Activated CD4-positive, alpha-beta T cell treated with anti-CD3 and anti-CD28 coated beads, Interleukin-2, amount 50 U/mL, for 48 hours (primary cell): ENCODE measurements around the gene RAI1.
A peak's percentile ranks its signal among the peaks of the same experiment; 100 is the strongest.
"Not testable (repeated sequence)": the region's sequence is repeated elsewhere in the genome, so short reads cannot be mapped to it uniquely, and the experiment has no call there.

Experiments
- DNase-seq, 2 experiments: peaks; one replicate each; pipeline ENCODE4 v3.0.0-alpha.2; 2020

The RAI1 gene

GRCh38 chr17:17808200-17808599 lies 126.9 kb downstream of the RAI1 start:
- not testable (repeated sequence) for DNase-seq

DNA sequence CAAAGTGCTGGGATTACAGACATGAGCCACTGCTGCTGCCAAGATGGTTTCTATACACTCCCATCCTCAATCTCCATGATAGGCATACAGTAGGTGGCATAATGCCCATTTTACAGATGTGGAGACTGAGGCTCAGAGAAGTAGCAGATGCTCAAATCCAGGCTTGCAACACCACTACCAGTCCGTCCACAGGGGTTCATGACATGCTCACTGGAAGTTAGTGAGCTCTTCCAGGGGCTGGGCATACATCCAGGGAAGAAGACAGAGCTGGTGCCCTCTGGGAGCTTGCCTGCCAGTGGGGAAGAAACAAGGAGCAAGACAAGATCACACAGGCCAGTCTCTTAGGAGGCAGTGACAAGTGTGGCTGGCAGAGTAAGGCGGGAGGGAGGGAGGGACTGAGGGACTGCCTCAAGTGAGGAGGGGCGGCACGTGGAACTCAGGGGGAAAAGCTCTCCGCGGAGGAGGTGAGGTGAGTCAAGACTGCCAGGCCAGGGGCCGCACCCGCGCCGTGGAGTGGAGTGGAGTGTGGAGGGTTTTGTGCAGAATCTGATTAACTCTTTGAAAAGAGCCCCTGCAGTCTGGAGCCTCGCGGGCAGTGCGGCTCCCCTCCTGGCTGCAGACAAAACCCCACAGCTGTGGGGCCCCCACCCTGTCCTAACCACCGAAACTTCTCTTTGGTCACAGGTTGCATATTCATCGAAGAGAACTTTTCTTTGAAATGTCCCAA lies 127.6 kb downstream of the RAI1 start:
- no peak for DNase-seq

GRCh38 chr17:17809531-17810083 lies 128.3 kb downstream of the RAI1 start:
- no peak for DNase-seq

DNA sequence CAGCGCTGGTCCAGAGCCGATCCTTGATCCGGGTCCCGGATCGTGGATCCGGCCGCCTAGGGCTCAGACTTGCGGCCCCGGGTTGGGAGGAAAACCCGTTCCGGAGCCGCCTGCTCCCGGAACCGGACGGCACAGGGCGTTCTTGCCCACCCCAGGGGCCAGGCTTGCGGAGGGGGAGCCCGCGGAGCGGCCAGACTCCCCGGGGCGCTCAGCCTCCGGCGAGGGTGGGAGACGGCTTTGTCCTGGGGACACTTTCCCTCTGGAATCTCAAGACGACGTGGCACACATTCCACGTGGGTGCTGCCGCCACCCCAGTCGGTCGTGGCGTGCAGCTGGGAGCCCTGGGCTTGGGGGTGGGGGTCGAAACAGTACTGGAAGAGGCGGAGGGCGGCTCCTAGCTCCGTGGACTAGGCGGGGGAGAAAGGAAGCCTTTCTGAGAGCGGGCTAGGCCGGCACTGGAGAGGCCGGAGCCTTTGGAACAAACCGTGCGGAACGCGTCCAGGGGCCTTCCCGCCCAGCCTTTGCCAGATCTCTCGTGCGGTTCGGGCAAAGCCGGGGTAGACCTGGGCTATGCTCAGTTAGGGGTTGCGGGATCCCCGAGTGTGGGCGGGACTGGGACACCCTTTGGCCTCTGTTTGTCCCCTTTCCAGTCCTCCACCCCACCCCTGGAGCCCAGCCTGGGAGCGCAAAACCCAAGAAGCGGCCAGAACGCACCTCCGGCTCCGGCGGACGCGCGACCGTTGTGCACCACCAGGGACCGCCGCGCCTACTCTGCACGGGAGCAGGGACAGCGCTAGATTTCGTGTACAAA lies 129.0 kb downstream of the RAI1 start:
- DNase-seq: no peak

- DNase-seq: no peak
These were observed 129.6 kb downstream of the RAI1 start for GRCh38 chr17:17810895-17811248.

- DNase-seq: no peak
These were observed 130.3 kb downstream of the RAI1 start for GRCh38 chr17:17811381-17812210.

GRCh38 chr17:17812211-17813054 lies 131.2 kb downstream of the RAI1 start:
- peak; percentile 69 to 75 for DNase-seq

GRCh38 chr17:17813055-17813724 lies 131.9 kb downstream of the RAI1 start:
- DNase-seq: no peak

DNA sequence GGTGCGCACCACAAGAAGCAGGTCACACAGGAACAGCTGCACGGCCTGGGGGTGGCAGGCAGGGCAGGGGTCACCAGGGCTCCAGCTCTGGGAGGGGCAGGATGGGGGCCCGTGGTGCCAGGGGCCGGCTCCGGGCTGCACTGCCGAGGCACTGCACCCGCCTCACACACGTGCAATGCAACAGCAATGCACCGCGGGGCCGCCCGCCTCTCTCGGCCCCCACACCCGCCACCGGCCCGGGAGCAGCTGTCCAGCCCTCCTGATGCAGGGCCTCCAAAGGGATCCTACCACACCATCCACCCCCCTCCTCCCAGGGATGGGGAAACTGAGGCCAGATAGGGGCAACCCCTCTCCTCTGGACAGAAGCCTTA lies 132.5 kb downstream of the RAI1 start:
- DNase-seq: no peak

DNA sequence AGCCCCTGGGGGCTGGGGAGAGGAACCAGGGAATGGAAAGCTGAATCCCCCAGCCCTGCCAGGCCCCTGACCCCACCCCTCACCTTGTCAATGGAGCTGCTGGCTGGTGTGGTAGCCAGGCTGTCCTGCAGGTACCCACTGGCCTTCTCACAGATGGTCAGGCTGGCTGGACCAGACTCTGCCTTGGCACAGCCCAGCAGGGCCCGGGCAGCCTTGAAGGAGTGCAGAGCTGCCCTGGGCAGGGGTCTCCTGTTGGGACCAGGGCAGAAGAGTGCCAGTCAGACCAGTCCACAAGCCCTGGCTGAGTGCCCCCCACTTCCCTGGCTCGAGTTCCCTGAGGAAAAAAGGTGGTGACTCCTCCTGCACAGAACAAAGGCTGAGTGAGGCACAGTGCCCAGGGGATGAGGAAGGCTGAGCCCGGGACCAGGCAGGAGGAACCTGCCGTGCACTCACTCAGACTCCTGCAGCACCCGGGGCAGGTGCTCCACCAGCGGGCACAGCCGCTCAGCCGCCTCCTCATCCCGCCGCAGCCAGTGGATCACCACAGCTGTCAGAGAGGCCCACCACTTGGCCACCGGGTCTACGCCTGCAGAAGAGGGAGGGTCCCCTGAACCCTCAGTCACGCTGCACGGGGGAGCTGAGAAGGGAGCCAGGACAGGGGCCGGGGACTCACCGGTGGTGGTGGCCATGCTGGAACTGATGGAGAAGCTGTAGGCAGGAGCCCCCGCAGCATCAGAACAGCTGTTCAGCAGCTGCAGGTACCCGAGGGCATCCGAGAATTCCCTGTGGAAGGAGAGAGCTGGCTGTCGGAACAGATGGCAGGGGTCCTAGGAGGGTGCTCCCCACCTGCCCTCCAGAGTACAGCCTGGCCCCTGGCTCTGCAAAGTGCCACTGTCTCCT lies 133.2 kb downstream of the RAI1 start:
- DNase-seq: no peak

- no peak for DNase-seq
These were observed 133.8 kb downstream of the RAI1 start for GRCh38 chr17:17815062-17815406.

GRCh38 chr17:17815436-17816200 lies 134.4 kb downstream of the RAI1 start:
- no peak for DNase-seq

GRCh38 chr17:17816240-17816814 lies 135.1 kb downstream of the RAI1 start:
- no peak for DNase-seq

GRCh38 chr17:17816831-17817551 lies 135.7 kb downstream of the RAI1 start:
- no peak for DNase-seq

GRCh38 chr17:17817552-17817947 lies 136.3 kb downstream of the RAI1 start:
- no peak for DNase-seq

- DNase-seq: no peak
These were observed 136.8 kb downstream of the RAI1 start for GRCh38 chr17:17818088-17818526.

- DNase-seq: no peak
These were observed 137.9 kb downstream of the RAI1 start for GRCh38 chr17:17819111-17819510.

- DNase-seq: peak; percentile 85 to 91
These were observed 138.3 kb downstream of the RAI1 start for GRCh38 chr17:17819561-17819995.

- DNase-seq: no peak
These were observed 138.8 kb downstream of the RAI1 start for GRCh38 chr17:17820046-17820445.
